PC-3 (cell line): ENCODE results near the gene MAPK9. TPM values are rescaled to one million over a fixed set of nuclear protein-coding genes. Genes with fewer than 3 reads are reported as not detected.

ENCODE experiments used
- ATAC-seq: fragments of 200-7000 bp; cut with Tn5 transposase; 2 replicates; pipeline ENCODE4 v1.9.1; 2020; ENCODE audit warnings: mild to moderate bottlenecking, moderate library complexity
- BruUV-seq: library from RNA; stranded (reverse); fragments of 400-500 nt; replicated peaks from 2 replicates; lab custom pipeline; 2021; lab: Mats Ljungman, UMichigan
- CTCF ChIA-PET: fragments of 300-600 bp; sonication (Branson Sonifier 250); formaldehyde crosslinking; loops from one replicate; lab custom pipeline; 2022; ENCODE audit warnings: antibody characterized with exemption; lab: Charles Lee
- POLR2A ChIA-PET: fragments of 300-600 bp; sonication (Branson Sonifier 250); formaldehyde crosslinking; loops from one replicate; lab custom pipeline; 2022; ENCODE audit warnings: antibody characterized with exemption; ENCODE audit not compliant: unreplicated experiment; lab: Charles Lee
- DNase-seq: peaks from one replicate; pipeline ENCODE4 v3.0.0-alpha.2; 2015
- H2AFZ ChIP-seq: fragments of 300-600 bp; sonication (generic); 2 replicates; pipeline ENCODE4 v1.6.0; 2016; ENCODE audit warnings: antibody characterized with exemption, low read length
- H3F3A ChIP-seq: fragments of 300-600 bp; sonication (generic); one replicate; pipeline ENCODE4 v1.6.0; 2017; ENCODE audit warnings: antibody characterized with exemption, low read length, control low read depth, mild to moderate bottlenecking; ENCODE audit not compliant: unreplicated experiment
- H3K27ac ChIP-seq: fragments of 300-600 bp; sonication (generic); 2 replicates; pipeline ENCODE4 v1.5.1; 2016; ENCODE audit warnings: mild to moderate bottlenecking, low read length
- H3K27me3 ChIP-seq: fragments of 300-600 bp; sonication (generic); 2 replicates; pipeline ENCODE4 v1.6.1; 2016; ENCODE audit warnings: low read length, mixed read lengths
- H3K36me3 ChIP-seq: fragments of 300-600 bp; sonication (generic); 2 replicates; pipeline ENCODE4 v1.6.1; 2016; ENCODE audit warnings: low read depth, mixed run types, low read length, mixed read lengths
- H3K4me1 ChIP-seq: fragments of 300-600 bp; sonication (generic); 2 replicates; pipeline ENCODE4 v1.5.1; 2016; ENCODE audit warnings: low read length; ENCODE audit not compliant: insufficient read depth
- H3K4me2 ChIP-seq: fragments of 300-600 bp; sonication (generic); 2 replicates; pipeline ENCODE4 v1.6.0; 2016; ENCODE audit warnings: low read length
- H3K4me3 ChIP-seq: fragments of 300-600 bp; sonication (generic); 2 replicates; pipeline ENCODE4 v1.5.1; 2016; ENCODE audit warnings: mild to moderate bottlenecking, low read length, mixed read lengths
- H3K79me2 ChIP-seq: fragments of 300-600 bp; sonication (generic); 2 replicates; pipeline ENCODE4 v1.6.1; 2017; ENCODE audit warnings: low read length, mixed read lengths
- H3K9ac ChIP-seq: fragments of 300-600 bp; sonication (generic); 2 replicates; pipeline ENCODE4 v1.6.0; 2016; ENCODE audit warnings: mild to moderate bottlenecking, low read length
- H3K9me2 ChIP-seq: fragments of 300-600 bp; sonication (generic); replicated peaks from 2 replicates; pipeline ENCODE4 v1.6.1; 2016; ENCODE audit warnings: mixed run types, low read length, mixed read lengths
- H3K9me3 ChIP-seq: fragments of 300-600 bp; sonication (generic); 2 replicates; pipeline ENCODE4 v1.6.1; 2016; ENCODE audit warnings: low read length, mixed read lengths
- H4K20me1 ChIP-seq: fragments of 300-600 bp; sonication (generic); 2 replicates; pipeline ENCODE4 v1.6.1; 2016; ENCODE audit warnings: low read length, mixed read lengths
- EZH2 ChIP-seq: fragments of 300-600 bp; sonication (generic); IDR thresholded peaks from one replicate; pipeline ENCODE4 v1.6.1; 2017; ENCODE audit warnings: antibody characterized with exemption, mild to moderate bottlenecking, low read length; ENCODE audit not compliant: unreplicated experiment
- EZH2phosphoT487 ChIP-seq: fragments of 300-600 bp; sonication (generic); IDR thresholded peaks from 2 replicates; pipeline ENCODE4 v1.6.1; 2018; ENCODE audit warnings: mild to moderate bottlenecking, antibody characterized with exemption, low read length, borderline replicate concordance
- intact Hi-C: fragments of 100-400 bp; cut with micrococcal nuclease; formaldehyde crosslinking; loops from 2 replicates; pipeline ENCODE4 v1.9.0; 2023
- total RNA-seq: library from RNA; depleted of rRNA; stranded (reverse); fragments of >200 nt; gene quantifications from 2 replicates; pipeline ENCODE4 v1.2.3, GENCODE V29; 2014
- TF ChIP-seq, protein P1 (sequence below): fragments of 300-600 bp; sonication (generic); conservative IDR thresholded peaks from 2 replicates; pipeline ENCODE4 v1.5.1; 2017; ENCODE audit warnings: antibody characterized with exemption, low read depth, mild to moderate bottlenecking, low read length

Gene MAPK9
- total RNA-seq, 1 experiment from 2014 or later, result 26.5 TPM

DNA sequence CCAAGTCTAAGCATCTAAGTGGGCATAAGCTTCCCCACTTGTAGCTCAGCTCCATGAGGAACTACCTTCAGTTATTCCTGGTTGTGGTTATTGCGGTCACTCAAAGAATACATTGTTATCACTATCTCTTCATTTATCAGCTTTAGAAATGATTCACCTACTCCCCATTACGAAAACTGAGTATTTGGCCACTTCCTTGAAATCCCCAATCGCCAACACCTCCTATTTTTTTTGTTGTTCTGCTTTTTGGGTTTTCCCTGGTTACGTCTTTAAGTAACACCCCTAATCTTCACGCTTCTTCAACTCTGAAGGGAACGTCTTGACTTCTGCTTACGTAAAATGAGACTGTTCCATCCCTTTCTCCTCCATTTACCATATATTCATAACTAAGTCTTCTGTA, 20.7 kb downstream of the MAPK9 start:
- H3K79me2 ChIP-seq, result no peaks in the 10 kb centered on the region
- H3K4me2 ChIP-seq, result no peak overlapping the region
- ChIA-PET CTCF (no interaction called here), POLR2A (no interaction called here)
- no peak for ATAC-seq
- no peak overlapping the region for H3K9ac ChIP-seq
- H3K27me3 ChIP-seq, result no peaks in the 10 kb centered on the region
- no peaks in the 10 kb centered on the region for H4K20me1 ChIP-seq
- no peaks in the 10 kb centered on the region for H3K4me1 ChIP-seq
- no peaks in the 10 kb centered on the region for H3K9me3 ChIP-seq
- no peaks in the 10 kb centered on the region for H3K9me2 ChIP-seq
- intact Hi-C loops, result no loop called here
- DNase-seq, result no peak
- no TSS peak for BruUV-seq
- no peak overlapping the region for H3K4me3 ChIP-seq
- H3F3A ChIP-seq, result no peaks in the 10 kb centered on the region
- TF ChIP-seq, protein P1, sequence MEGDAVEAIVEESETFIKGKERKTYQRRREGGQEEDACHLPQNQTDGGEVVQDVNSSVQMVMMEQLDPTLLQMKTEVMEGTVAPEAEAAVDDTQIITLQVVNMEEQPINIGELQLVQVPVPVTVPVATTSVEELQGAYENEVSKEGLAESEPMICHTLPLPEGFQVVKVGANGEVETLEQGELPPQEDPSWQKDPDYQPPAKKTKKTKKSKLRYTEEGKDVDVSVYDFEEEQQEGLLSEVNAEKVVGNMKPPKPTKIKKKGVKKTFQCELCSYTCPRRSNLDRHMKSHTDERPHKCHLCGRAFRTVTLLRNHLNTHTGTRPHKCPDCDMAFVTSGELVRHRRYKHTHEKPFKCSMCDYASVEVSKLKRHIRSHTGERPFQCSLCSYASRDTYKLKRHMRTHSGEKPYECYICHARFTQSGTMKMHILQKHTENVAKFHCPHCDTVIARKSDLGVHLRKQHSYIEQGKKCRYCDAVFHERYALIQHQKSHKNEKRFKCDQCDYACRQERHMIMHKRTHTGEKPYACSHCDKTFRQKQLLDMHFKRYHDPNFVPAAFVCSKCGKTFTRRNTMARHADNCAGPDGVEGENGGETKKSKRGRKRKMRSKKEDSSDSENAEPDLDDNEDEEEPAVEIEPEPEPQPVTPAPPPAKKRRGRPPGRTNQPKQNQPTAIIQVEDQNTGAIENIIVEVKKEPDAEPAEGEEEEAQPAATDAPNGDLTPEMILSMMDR, result no peak
- no peak for TF ChIP-seq EZH2
- TF ChIP-seq EZH2phosphoT487, result no peak
- no peak overlapping the region for H2AFZ ChIP-seq
- peaks cover 54% of the 10 kb centered on the region for H3K36me3 ChIP-seq
- H3K27ac ChIP-seq, result no peak overlapping the region

DNA sequence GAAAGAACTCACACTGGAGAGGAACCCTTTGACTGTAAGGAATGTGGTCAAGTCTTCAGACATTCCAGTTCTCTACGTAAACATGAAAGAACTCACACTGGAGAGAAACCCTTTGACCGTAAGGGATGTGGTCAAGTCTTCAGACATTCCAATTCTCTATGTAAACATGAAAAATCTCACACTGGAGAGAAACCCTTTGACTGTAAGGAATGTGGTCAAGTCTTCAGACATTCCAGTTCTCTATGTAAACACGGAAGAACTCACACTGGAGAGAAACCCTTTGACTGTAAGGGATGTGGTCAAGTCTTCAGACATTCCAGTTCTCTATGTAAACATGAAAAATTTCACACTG, 32.6 kb downstream of the MAPK9 start:
- Histone ChIP-seq H3K9ac (no peak overlapping the region), H3K9me2 (no peaks in the 10 kb centered on the region), H3K36me3 (peaks cover 91% of the 10 kb centered on the region), H2AFZ (no peak overlapping the region), H4K20me1 (no peaks in the 10 kb centered on the region), H3K79me2 (no peaks in the 10 kb centered on the region), H3K4me1 (no peaks in the 10 kb centered on the region), H3K4me3 (no peak overlapping the region), H3K27me3 (no peaks in the 10 kb centered on the region), H3K9me3 (peaks cover 59% of the 10 kb centered on the region), H3K27ac (0 out of 2 replicates have a peak overlapping the region, but pooled peaks have one; percentile 11), H3F3A (peaks cover 4% of the 10 kb centered on the region), H3K4me2 (no peak overlapping the region)
- BruUV-seq, result no TSS peak
- ChIA-PET CTCF (no interaction called here), POLR2A (no interaction called here)
- ATAC-seq (no peak), DNase-seq (peak; percentile 45)
- intact Hi-C loops, result no loop called here
- no peak for TF ChIP-seq EZH2
- no peak for TF ChIP-seq EZH2phosphoT487
- TF ChIP-seq, protein P1, result no peak

DNA sequence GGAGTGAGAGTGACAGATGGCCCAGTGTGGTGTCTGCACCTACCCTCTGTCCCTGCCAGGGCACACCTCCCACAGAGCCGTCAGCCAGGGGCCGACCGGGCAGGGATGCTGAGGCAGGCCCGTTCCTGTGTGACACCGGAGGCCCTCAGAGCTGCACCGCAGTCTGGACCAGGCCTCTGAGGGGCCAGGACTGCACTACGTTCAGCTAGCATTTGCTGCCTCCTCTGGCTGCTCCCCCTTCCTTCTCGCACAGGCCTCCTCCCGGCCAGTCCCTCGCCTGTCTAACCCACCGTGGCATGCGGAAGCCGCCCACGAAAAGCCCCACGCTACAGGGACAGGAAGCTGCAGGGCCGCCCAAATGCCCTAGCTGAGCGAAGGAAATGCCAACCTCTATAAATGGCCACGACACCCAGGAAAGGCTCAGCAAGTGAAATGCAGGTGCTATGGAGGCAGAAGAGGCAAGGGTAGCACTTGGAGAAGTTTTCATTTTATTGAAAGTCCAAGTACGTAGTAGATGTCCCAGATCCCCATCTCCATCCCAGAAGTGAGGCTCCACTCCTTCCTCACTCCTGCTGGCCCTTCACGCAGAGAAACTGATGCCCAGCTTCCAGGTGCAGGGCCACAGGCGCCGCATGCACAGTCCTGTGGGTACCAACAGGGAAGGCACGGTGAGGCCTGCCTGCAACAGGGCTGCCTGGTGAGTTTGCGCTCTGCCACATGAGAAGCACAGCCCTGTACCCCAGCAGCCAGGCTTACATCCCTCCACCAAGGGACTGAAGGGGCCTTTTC, 38.7 kb downstream of the MAPK9 start:
- H4K20me1 ChIP-seq, result no peaks in the 10 kb centered on the region
- no peaks in the 10 kb centered on the region for H3K27me3 ChIP-seq
- CTCF ChIA-PET, result no interaction called here
- no TSS peak for BruUV-seq
- H3K9me3 ChIP-seq, result peaks cover 38% of the 10 kb centered on the region
- ATAC-seq (no peak), DNase-seq (no peak)
- intact Hi-C loops, result no loop called here
- no peak overlapping the region for H3K9ac ChIP-seq
- no peaks in the 10 kb centered on the region for H3F3A ChIP-seq
- no peak for TF ChIP-seq EZH2phosphoT487
- no peak for TF ChIP-seq EZH2
- TF ChIP-seq, protein P1, result no peak
- H2AFZ ChIP-seq, result no peak overlapping the region
- no peaks in the 10 kb centered on the region for H3K79me2 ChIP-seq
- peaks cover 70% of the 10 kb centered on the region for H3K36me3 ChIP-seq
- H3K4me3 ChIP-seq, result no peak overlapping the region
- POLR2A ChIA-PET, result no interaction called here
- H3K4me1 ChIP-seq, result no peaks in the 10 kb centered on the region
- H3K4me2 ChIP-seq, result no peak overlapping the region
- H3K27ac ChIP-seq, result no peak overlapping the region
- no peaks in the 10 kb centered on the region for H3K9me2 ChIP-seq
